GM23338 (cell line): ENCODE data around the gene KAZALD1.

ENCODE experiments used
- EZH2 ChIP-seq: fragments of 200-600 bp; sonication (generic); IDR thresholded peaks from one replicate; pipeline ENCODE4 v1.8.0; 2017; ENCODE audit warnings: antibody characterized with exemption, mild to moderate bottlenecking, low read depth; ENCODE audit not compliant: unreplicated experiment
- TF ChIP-seq, protein P1 (sequence below), 2 experiments: fragments of 200-600 bp in 1 of 2; sonication (generic) in 1 of 2; conservative IDR thresholded peaks; 2 replicates each; pipeline versions ENCODE4 v1.5.1 to v1.6.1; 2016 to 2017; ENCODE audit warnings: antibody characterized with exemption in 2 of 2, low read depth in 2 of 2, mild to moderate bottlenecking in 2 of 2, moderate library complexity in 1 of 2
- TF ChIP-seq, protein P2 (sequence below): IDR thresholded peaks from one replicate; pipeline ENCODE4 v1.6.1; 2018; ENCODE audit warnings: antibody characterized with exemption; ENCODE audit not compliant: unreplicated experiment

DNA sequence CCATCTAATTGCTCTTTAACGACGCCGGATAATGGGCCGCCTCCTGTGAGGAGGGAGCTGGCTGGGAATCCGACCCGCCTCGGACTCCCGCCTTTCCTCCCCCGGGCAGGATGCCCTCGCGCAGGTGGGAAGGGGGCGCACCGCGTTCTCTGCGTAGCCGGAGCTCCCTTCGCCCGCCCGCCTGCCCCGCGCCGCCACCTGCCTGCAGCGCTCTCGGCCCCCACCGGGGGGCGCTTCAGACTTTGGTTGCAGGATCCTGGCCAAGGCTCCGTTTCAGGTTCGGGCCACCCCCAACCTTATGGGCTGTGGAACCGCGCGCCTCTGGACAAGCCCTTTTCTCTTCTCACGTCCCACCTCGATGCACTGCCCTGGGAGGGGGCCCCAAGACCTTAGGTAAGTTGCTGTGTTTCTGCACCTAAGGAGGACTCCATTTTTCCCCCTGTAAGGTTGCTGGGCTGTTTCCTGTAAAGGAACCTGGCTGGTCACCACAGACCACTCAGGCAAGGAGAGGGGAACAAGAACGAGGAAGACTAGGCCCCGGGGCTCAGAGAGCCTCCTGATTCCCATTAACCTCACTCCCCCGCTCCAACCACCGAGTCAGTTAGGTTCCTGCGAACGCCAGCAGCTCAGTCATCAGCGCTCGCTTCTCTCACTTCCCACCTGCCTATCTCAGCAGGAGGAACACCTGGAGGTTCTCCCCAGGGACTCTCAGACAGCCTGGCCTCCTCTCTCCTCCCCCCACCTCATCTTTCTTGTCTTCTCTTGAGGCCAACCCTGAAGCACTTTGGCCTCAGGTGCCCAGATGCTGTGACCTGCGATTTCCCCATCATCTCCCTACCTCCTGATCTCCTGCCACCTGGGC lies 11.3 kb upstream of the KAZALD1 start:
- TF ChIP-seq, protein P1, sequence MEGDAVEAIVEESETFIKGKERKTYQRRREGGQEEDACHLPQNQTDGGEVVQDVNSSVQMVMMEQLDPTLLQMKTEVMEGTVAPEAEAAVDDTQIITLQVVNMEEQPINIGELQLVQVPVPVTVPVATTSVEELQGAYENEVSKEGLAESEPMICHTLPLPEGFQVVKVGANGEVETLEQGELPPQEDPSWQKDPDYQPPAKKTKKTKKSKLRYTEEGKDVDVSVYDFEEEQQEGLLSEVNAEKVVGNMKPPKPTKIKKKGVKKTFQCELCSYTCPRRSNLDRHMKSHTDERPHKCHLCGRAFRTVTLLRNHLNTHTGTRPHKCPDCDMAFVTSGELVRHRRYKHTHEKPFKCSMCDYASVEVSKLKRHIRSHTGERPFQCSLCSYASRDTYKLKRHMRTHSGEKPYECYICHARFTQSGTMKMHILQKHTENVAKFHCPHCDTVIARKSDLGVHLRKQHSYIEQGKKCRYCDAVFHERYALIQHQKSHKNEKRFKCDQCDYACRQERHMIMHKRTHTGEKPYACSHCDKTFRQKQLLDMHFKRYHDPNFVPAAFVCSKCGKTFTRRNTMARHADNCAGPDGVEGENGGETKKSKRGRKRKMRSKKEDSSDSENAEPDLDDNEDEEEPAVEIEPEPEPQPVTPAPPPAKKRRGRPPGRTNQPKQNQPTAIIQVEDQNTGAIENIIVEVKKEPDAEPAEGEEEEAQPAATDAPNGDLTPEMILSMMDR (conservative IDR thresholded peaks at IDR 0.05; ENCODE audit: low read depth in 2 of 2), result peak; percentile 76 to 79
- TF ChIP-seq, protein P2, sequence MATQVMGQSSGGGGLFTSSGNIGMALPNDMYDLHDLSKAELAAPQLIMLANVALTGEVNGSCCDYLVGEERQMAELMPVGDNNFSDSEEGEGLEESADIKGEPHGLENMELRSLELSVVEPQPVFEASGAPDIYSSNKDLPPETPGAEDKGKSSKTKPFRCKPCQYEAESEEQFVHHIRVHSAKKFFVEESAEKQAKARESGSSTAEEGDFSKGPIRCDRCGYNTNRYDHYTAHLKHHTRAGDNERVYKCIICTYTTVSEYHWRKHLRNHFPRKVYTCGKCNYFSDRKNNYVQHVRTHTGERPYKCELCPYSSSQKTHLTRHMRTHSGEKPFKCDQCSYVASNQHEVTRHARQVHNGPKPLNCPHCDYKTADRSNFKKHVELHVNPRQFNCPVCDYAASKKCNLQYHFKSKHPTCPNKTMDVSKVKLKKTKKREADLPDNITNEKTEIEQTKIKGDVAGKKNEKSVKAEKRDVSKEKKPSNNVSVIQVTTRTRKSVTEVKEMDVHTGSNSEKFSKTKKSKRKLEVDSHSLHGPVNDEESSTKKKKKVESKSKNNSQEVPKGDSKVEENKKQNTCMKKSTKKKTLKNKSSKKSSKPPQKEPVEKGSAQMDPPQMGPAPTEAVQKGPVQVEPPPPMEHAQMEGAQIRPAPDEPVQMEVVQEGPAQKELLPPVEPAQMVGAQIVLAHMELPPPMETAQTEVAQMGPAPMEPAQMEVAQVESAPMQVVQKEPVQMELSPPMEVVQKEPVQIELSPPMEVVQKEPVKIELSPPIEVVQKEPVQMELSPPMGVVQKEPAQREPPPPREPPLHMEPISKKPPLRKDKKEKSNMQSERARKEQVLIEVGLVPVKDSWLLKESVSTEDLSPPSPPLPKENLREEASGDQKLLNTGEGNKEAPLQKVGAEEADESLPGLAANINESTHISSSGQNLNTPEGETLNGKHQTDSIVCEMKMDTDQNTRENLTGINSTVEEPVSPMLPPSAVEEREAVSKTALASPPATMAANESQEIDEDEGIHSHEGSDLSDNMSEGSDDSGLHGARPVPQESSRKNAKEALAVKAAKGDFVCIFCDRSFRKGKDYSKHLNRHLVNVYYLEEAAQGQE, result no peak
- no peak for TF ChIP-seq EZH2
